GM23338 (cell line): ENCODE results near the gene MYO18A. TPM values are rescaled to one million over a fixed set of nuclear protein-coding genes. Genes with fewer than 3 reads are reported as not detected.

Experiments used
- ATAC-seq: fragments of 200-7000 bp; cut with Tn5 transposase; 3 replicates; pipeline ENCODE4 v1.9.1; 2020
- DNase-seq: peaks from one replicate; pipeline ENCODE4 v3.0.0-alpha.2; 2015; ENCODE audit warnings: low spot score
- H2AFZ ChIP-seq: fragments of 200-600 bp; sonication (generic); 2 replicates; pipeline ENCODE4 v1.8.0; 2016; ENCODE audit warnings: antibody characterized with exemption, mild to moderate bottlenecking, moderate library complexity
- H3F3A ChIP-seq: fragments of 200-600 bp; sonication (generic); replicated peaks from 2 replicates; pipeline ENCODE4 v1.8.0; 2017; ENCODE audit warnings: antibody characterized with exemption, mixed run types, low read depth
- H3K27ac ChIP-seq: fragments of 200-600 bp; sonication (generic); 2 replicates; pipeline ENCODE4 v1.6.1; 2016; ENCODE audit warnings: low read depth
- H3K27me3 ChIP-seq: fragments of 200-600 bp; sonication (generic); 2 replicates; pipeline ENCODE4 v1.8.0; 2016; ENCODE audit warnings: mild to moderate bottlenecking, mixed run types, moderate library complexity; ENCODE audit not compliant: insufficient read depth
- H3K36me3 ChIP-seq: fragments of 200-600 bp; sonication (generic); 2 replicates; pipeline ENCODE4 v1.8.0; 2016; ENCODE audit warnings: mild to moderate bottlenecking; ENCODE audit not compliant: insufficient read depth
- H3K4me1 ChIP-seq: fragments of 200-600 bp; sonication (generic); 2 replicates; pipeline ENCODE4 v1.8.0; 2016; ENCODE audit warnings: mild to moderate bottlenecking, moderate library complexity; ENCODE audit not compliant: insufficient read depth
- H3K4me2 ChIP-seq: fragments of 200-600 bp; sonication (generic); 2 replicates; pipeline ENCODE4 v1.7.1; 2017; ENCODE audit warnings: mixed run types
- H3K4me3 ChIP-seq: fragments of 200-600 bp; sonication (generic); 2 replicates; pipeline ENCODE4 v1.6.1; 2016; ENCODE audit warnings: mixed run types
- H3K79me2 ChIP-seq: fragments of 200-600 bp; sonication (generic); replicated peaks from 2 replicates; pipeline ENCODE4 v1.8.0; 2017; ENCODE audit warnings: mild to moderate bottlenecking; ENCODE audit not compliant: insufficient read depth
- H3K9me2 ChIP-seq: fragments of 200-600 bp; sonication (generic); 2 replicates; pipeline ENCODE4 v1.8.0; 2017; ENCODE audit not compliant: insufficient read depth
- H4K20me1 ChIP-seq: fragments of 200-600 bp; sonication (generic); replicated peaks from 2 replicates; pipeline ENCODE4 v1.8.0; 2017; ENCODE audit warnings: mild to moderate bottlenecking; ENCODE audit not compliant: insufficient read depth
- H3K27ac Mint-ChIP-seq: 2 replicates; pipeline ENCODE4 v1.8.0; 2020; ENCODE audit warnings: inconsistent platforms, mild to moderate bottlenecking, moderate library complexity, mixed read lengths
- H3K27me3 Mint-ChIP-seq: 3 replicates; pipeline ENCODE4 v1.8.0; 2022; ENCODE audit warnings: low read depth, mild to moderate bottlenecking, moderate library complexity, mixed read lengths, inconsistent platforms; ENCODE audit not compliant: insufficient read depth, poor library complexity
- H3K36me3 Mint-ChIP-seq: 3 replicates; pipeline ENCODE4 v1.8.0; 2021; ENCODE audit warnings: low read depth, mild to moderate bottlenecking, inconsistent platforms, moderate library complexity, mixed read lengths
- H3K4me1 Mint-ChIP-seq: 3 replicates; pipeline ENCODE4 v1.8.0; 2020; ENCODE audit warnings: mild to moderate bottlenecking, inconsistent platforms, mixed read lengths
- H3K4me3 Mint-ChIP-seq: 3 replicates; pipeline ENCODE4 v1.8.0; 2021; ENCODE audit warnings: moderate library complexity, mild to moderate bottlenecking, inconsistent platforms, mixed read lengths
- H3K9me3 Mint-ChIP-seq: 3 replicates; pipeline ENCODE4 v1.8.0; 2020; ENCODE audit warnings: moderate library complexity, mild to moderate bottlenecking, inconsistent platforms, mixed read lengths
- CREB1 ChIP-seq: fragments of 250-450 bp; sonication (Bioruptor Pico); IDR thresholded peaks from 2 replicates; pipeline ENCODE4 v1.5.0; 2020; ENCODE audit warnings: low read depth, mild to moderate bottlenecking, moderate library complexity
- ETS1 ChIP-seq: IDR thresholded peaks from 2 replicates; pipeline ENCODE4 v1.6.1; 2016; ENCODE audit warnings: antibody characterized with exemption
- EZH2 ChIP-seq: fragments of 200-600 bp; sonication (generic); IDR thresholded peaks from one replicate; pipeline ENCODE4 v1.8.0; 2017; ENCODE audit warnings: antibody characterized with exemption, mild to moderate bottlenecking, low read depth; ENCODE audit not compliant: unreplicated experiment
- EZH2phosphoT487 ChIP-seq: fragments of 200-600 bp; sonication (generic); IDR thresholded peaks from one replicate; pipeline ENCODE4 v1.8.1; 2018; ENCODE audit warnings: antibody characterized with exemption; ENCODE audit not compliant: unreplicated experiment
- JUNB ChIP-seq: IDR thresholded peaks from one replicate; pipeline ENCODE4 v1.6.1; 2016; ENCODE audit warnings: antibody characterized with exemption; ENCODE audit not compliant: unreplicated experiment
- NANOG ChIP-seq: IDR thresholded peaks from 2 replicates; pipeline ENCODE4 v1.6.1; 2016; ENCODE audit warnings: antibody characterized with exemption, borderline replicate concordance
- ZNF114 ChIP-seq: fragments of 250-450 bp; sonication (Bioruptor Pico); IDR thresholded peaks from 2 replicates; pipeline ENCODE4 v1.5.0; 2020; ENCODE audit warnings: mild to moderate bottlenecking, moderate library complexity
- ZNF331 ChIP-seq: fragments of 250-450 bp; sonication (Bioruptor Pico); IDR thresholded peaks from 2 replicates; pipeline ENCODE4 v1.5.0; 2020; ENCODE audit warnings: low read depth, mild to moderate bottlenecking, moderate library complexity
- ZNF462 ChIP-seq: fragments of 250-450 bp; sonication (Bioruptor Pico); IDR thresholded peaks from 2 replicates; pipeline ENCODE4 v1.5.0; 2020; ENCODE audit warnings: mild to moderate bottlenecking, moderate library complexity
- polyA plus RNA-seq: library from polyadenylated mRNA; unstranded; fragments of >200 nt; fragmentation: Nextera tagmentation; extraction: Ambion mirVana; gene quantifications from 2 replicates; pipeline ENCODE4 v1.2.1, GENCODE V29; 2016
- total RNA-seq: library from RNA; depleted of rRNA; stranded (reverse); fragments of >200 nt; shearing (Covaris generic); gene quantifications from 2 replicates; pipeline ENCODE4 v1.2.3, GENCODE V29; 2014
- TF ChIP-seq, protein P1 (sequence below): IDR thresholded peaks from one replicate; pipeline ENCODE4 v1.6.1; 2018; ENCODE audit warnings: antibody characterized with exemption; ENCODE audit not compliant: unreplicated experiment

Gene MYO18A
- total and polyA plus RNA-seq, 2 experiments from 2014 or later = 18.3 to 37.5 TPM

DNA sequence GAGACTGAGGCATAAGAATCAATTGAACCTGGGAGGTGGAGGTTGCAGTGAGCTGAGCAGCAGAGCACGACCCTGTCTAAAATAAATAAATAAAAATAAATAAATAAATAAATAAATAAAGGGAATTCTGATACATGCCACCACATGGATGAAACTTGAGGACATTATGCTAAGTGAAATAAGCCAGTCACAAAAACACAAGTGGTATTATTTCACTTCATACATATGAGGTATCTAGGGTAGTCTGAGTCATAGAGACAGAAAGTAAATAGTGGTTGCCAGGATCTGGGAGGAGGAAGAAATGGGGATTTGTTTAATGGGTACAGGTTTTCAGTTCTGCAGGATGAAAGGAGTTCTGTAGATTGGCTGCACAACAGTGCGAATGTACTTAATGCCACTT, 120.9 kb downstream of the MYO18A start (continued):
- no peak for TF ChIP-seq ZNF462

DNA sequence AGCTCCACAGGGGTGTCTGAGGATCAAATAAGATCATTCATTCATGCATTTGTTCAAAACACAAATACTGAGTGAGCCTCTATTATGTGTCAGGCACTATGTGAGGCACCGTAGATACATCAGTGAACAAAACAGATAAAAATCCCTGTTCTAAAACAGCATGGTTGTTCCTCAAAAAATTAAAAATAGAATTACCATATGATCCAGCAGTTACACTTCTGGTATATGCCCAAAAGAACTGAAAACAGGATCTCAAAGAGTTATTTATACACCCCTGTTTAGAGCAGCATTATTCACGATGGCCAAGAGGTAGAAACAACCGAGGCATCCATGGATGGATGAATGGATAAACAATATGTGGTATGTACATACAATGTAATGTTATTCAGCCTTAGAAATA, 121.8 kb downstream of the MYO18A start:
- no peak overlapping the region for H3K4me3 Mint-ChIP-seq
- Histone ChIP-seq H3K27ac (no peak overlapping the region), H3K4me2 (no peak overlapping the region), H4K20me1 (no peaks in the 10 kb centered on the region), H3K9me2 (no peaks in the 10 kb centered on the region; the same call in 1 of the 2 replicates), H3K27me3 (no peaks in the 10 kb centered on the region), H3F3A (no peaks in the 10 kb centered on the region; the same call in 1 of the 2 replicates), H3K36me3 (no peaks in the 10 kb centered on the region), H2AFZ (no peak overlapping the region), H3K4me3 (no peak overlapping the region), H3K79me2 (no peaks in the 10 kb centered on the region), H3K4me1 (peaks cover 34% of the 10 kb centered on the region)
- peaks cover 12% of the 10 kb centered on the region for H3K27me3 Mint-ChIP-seq
- no peak for ATAC-seq
- H3K9me3 Mint-ChIP-seq = no peaks in the 10 kb centered on the region; the same call in 2 of the 3 replicates
- no peak overlapping the region for H3K27ac Mint-ChIP-seq
- no peak for DNase-seq
- H3K36me3 Mint-ChIP-seq = peaks cover 8% of the 10 kb centered on the region; the same call in 2 of the 3 replicates
- no peak for TF ChIP-seq EZH2phosphoT487
- TF ChIP-seq ZNF114 (CRISPR knock-in tag) = no peak
- no peak for TF ChIP-seq EZH2
- peaks cover 38% of the 10 kb centered on the region for H3K4me1 Mint-ChIP-seq

GRCh38 chr17:29057361-29057760, 122.8 kb downstream of the MYO18A start:
- no peaks in the 10 kb centered on the region for H3K27me3 ChIP-seq
- H3K79me2 ChIP-seq = no peaks in the 10 kb centered on the region
- ATAC-seq (no peak), DNase-seq (no peak)
- peaks cover 25% of the 10 kb centered on the region for H3K4me1 ChIP-seq
- no peaks in the 10 kb centered on the region; the same call in 1 of the 2 replicates for H3K9me2 ChIP-seq
- H3K4me3 ChIP-seq = no peak overlapping the region
- no peak overlapping the region for H3K27ac Mint-ChIP-seq
- H3K9me3 Mint-ChIP-seq = no peaks in the 10 kb centered on the region; the same call in 2 of the 3 replicates
- no peaks in the 10 kb centered on the region for H3K36me3 ChIP-seq
- no peaks in the 10 kb centered on the region for H4K20me1 ChIP-seq
- H3K27ac ChIP-seq = no peak overlapping the region
- no peak overlapping the region for H2AFZ ChIP-seq
- H3K27me3 Mint-ChIP-seq = peaks cover 15% of the 10 kb centered on the region
- peaks cover 8% of the 10 kb centered on the region for H3K36me3 Mint-ChIP-seq
- peaks cover 30% of the 10 kb centered on the region for H3K4me1 Mint-ChIP-seq
- no peak overlapping the region for H3K4me3 Mint-ChIP-seq
- no peak overlapping the region for H3K4me2 ChIP-seq
- no peaks in the 10 kb centered on the region; the same call in 1 of the 2 replicates for H3F3A ChIP-seq
- TF ChIP-seq NANOG (no peak), ETS1 (no peak), ZNF331 (CRISPR knock-in tag) (no peak), JUNB (no peak), CREB1 (CRISPR knock-in tag) (no peak)
- TF ChIP-seq, protein P1, sequence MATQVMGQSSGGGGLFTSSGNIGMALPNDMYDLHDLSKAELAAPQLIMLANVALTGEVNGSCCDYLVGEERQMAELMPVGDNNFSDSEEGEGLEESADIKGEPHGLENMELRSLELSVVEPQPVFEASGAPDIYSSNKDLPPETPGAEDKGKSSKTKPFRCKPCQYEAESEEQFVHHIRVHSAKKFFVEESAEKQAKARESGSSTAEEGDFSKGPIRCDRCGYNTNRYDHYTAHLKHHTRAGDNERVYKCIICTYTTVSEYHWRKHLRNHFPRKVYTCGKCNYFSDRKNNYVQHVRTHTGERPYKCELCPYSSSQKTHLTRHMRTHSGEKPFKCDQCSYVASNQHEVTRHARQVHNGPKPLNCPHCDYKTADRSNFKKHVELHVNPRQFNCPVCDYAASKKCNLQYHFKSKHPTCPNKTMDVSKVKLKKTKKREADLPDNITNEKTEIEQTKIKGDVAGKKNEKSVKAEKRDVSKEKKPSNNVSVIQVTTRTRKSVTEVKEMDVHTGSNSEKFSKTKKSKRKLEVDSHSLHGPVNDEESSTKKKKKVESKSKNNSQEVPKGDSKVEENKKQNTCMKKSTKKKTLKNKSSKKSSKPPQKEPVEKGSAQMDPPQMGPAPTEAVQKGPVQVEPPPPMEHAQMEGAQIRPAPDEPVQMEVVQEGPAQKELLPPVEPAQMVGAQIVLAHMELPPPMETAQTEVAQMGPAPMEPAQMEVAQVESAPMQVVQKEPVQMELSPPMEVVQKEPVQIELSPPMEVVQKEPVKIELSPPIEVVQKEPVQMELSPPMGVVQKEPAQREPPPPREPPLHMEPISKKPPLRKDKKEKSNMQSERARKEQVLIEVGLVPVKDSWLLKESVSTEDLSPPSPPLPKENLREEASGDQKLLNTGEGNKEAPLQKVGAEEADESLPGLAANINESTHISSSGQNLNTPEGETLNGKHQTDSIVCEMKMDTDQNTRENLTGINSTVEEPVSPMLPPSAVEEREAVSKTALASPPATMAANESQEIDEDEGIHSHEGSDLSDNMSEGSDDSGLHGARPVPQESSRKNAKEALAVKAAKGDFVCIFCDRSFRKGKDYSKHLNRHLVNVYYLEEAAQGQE = no peak
